Stimulated activated naive B cell treated with anti-CD40 and anti-IgM and Interleukin-4, amounts not matched to agents 10 μg/mL and 1 μg/mL and 100 μg/mL, for 72 hours (primary cell): ENCODE measurements around the gene KIR2DL1.
"Not testable (repeated sequence)": the region's sequence is repeated elsewhere in the genome, so short reads cannot be mapped to it uniquely, and the experiment has no call there.

ENCODE experiments used
- ATAC-seq, 2 donors: fragments of 150-1000 bp; cut with Tn5 transposase; replicated peaks; 2 replicates each; pipeline ENCODE4 v1.10.0; 2021; ENCODE audit warnings: moderate library complexity in 1 of 2
- DNase-seq: peaks from one replicate; pipeline ENCODE4 v3.0.0; 2021
- H3K27ac Mint-ChIP-seq: one replicate; pipeline ENCODE4 v1.8.0; 2022; ENCODE audit warnings: mild to moderate bottlenecking, mixed read lengths
- H3K27me3 Mint-ChIP-seq, 2 donors: one replicate each; pipeline ENCODE4 v1.8.0; 2022; ENCODE audit warnings: mixed read lengths in 2 of 2
- H3K36me3 Mint-ChIP-seq, 2 donors: one replicate each; pipeline ENCODE4 v1.8.0; 2022; ENCODE audit warnings: mixed read lengths in 2 of 2, mild to moderate bottlenecking in 1 of 2
- H3K4me1 Mint-ChIP-seq, 2 donors: one replicate each; pipeline ENCODE4 v1.8.0; 2022; ENCODE audit warnings: mixed read lengths in 2 of 2, mild to moderate bottlenecking in 1 of 2
- H3K4me3 Mint-ChIP-seq, 2 donors: one replicate each; pipeline ENCODE4 v1.8.0; 2022; ENCODE audit warnings: mild to moderate bottlenecking in 2 of 2, mixed read lengths in 2 of 2, moderate library complexity in 1 of 2
- H3K9me3 Mint-ChIP-seq, 2 donors: one replicate each; pipeline ENCODE4 v1.8.0; 2022; ENCODE audit warnings: mixed read lengths in 2 of 2, mild to moderate bottlenecking in 1 of 2

KIR2DL1 gene

GRCh38 chr19:54769646-54770045, at the start of gene KIR2DL1:
Gene KIR2DL1 (plus strand): TSS chr19:54769793. CDS start chr19:54769851, 58 bp downstream.
- ATAC-seq, H3K36me3 Mint-ChIP-seq, H3K4me3 Mint-ChIP-seq, H3K4me1 Mint-ChIP-seq, H3K27ac Mint-ChIP-seq, DNase-seq, H3K9me3 Mint-ChIP-seq: not testable (repeated sequence)
- H3K27me3 Mint-ChIP-seq, result peaks cover 15 to 20% of the 10 kb centered on the region in 2 donors

- Mint-ChIP-seq H3K4me1 (no peaks in the 10 kb centered on the region), H3K27ac (no peak within 1 kb of the TSS), H3K27me3 (peaks cover 17 to 18% of the 10 kb centered on the region in 2 donors), H3K9me3 (peaks cover 13 to 22% of the 10 kb centered on the region in 2 donors), H3K36me3 (no peaks in the 10 kb centered on the region), H3K4me3 (no peak within 1 kb of the TSS)
- ATAC-seq, result no peak
- no peak for DNase-seq
Measured at GRCh38 chr19:54724142-54724541, 45.5 kb upstream of the KIR2DL1 start, which contains the start of gene KIR3DL3. Gene KIR3DL3 (plus strand): TSS chr19:54724442. CDS start chr19:54724497, 55 bp downstream.

- Mint-ChIP-seq H3K27ac (no peak overlapping the region), H3K36me3 (no peaks in the 10 kb centered on the region), H3K27me3 (peaks cover 18 to 20% of the 10 kb centered on the region in 2 donors), H3K9me3 (peaks cover 9 to 19% of the 10 kb centered on the region in 2 donors), H3K4me1 (no peaks in the 10 kb centered on the region), H3K4me3 (no peak overlapping the region)
- ATAC-seq (no peak), DNase-seq (no peak)
Measured at GRCh38 chr19:54724644-54725043, 44.9 kb upstream of the KIR2DL1 start.

GRCh38 chr19:54725321-54725720, 44.3 kb upstream of the KIR2DL1 start:
- Mint-ChIP-seq H3K9me3 (peaks cover 6 to 13% of the 10 kb centered on the region in 2 donors), H3K4me3 (no peak overlapping the region), H3K36me3 (no peaks in the 10 kb centered on the region), H3K27me3 (peaks cover 18 to 20% of the 10 kb centered on the region in 2 donors), H3K27ac (no peak overlapping the region), H3K4me1 (no peaks in the 10 kb centered on the region)
- DNase-seq (no peak), ATAC-seq (no peak)

- H3K4me3 Mint-ChIP-seq, result no peak overlapping the region
- no peak overlapping the region for H3K27ac Mint-ChIP-seq
- H3K4me1 Mint-ChIP-seq, result no peaks in the 10 kb centered on the region
- no peaks in the 10 kb centered on the region for H3K36me3 Mint-ChIP-seq
- DNase-seq, result no peak
- peaks cover 29 to 31% of the 10 kb centered on the region in 2 donors for H3K27me3 Mint-ChIP-seq
- ATAC-seq, result no peak
- peaks cover 3% of the 10 kb centered on the region in 2 donors for H3K9me3 Mint-ChIP-seq
Measured at GRCh38 chr19:54727562-54727961, 42.0 kb upstream of the KIR2DL1 start.

- DNase-seq (no peak), ATAC-seq (no peak)
Measured at GRCh38 chr19:54728167-54728566, 41.4 kb upstream of the KIR2DL1 start.

GRCh38 chr19:54729416-54730188, 40.0 kb upstream of the KIR2DL1 start:
- Mint-ChIP-seq H3K9me3 (peaks cover 3 to 5% of the 10 kb centered on the region in 2 donors), H3K27me3 (peaks cover 39 to 44% of the 10 kb centered on the region in 2 donors), H3K4me3 (no peak overlapping the region), H3K36me3 (no peaks in the 10 kb centered on the region), H3K27ac (no peak overlapping the region), H3K4me1 (no peaks in the 10 kb centered on the region)
- no peak for ATAC-seq
- DNase-seq, result no peak

More at GRCh38 chr19:54728167-54728566, 41.4 kb upstream of the KIR2DL1 start:
- Mint-ChIP-seq H3K27ac (no peak overlapping the region), H3K9me3 (peaks cover 3% of the 10 kb centered on the region in 2 donors), H3K27me3 (peaks cover 32 to 35% of the 10 kb centered on the region in 2 donors), H3K36me3 (no peaks in the 10 kb centered on the region), H3K4me3 (no peak overlapping the region), H3K4me1 (no peaks in the 10 kb centered on the region)

- no peak overlapping the region for H3K27ac Mint-ChIP-seq
- no peak overlapping the region for H3K4me3 Mint-ChIP-seq
- peaks cover 3 to 5% of the 10 kb centered on the region in 2 donors for H3K9me3 Mint-ChIP-seq
- peaks cover 39 to 56% of the 10 kb centered on the region in 2 donors for H3K27me3 Mint-ChIP-seq
- DNase-seq, result no peak
- no peaks in the 10 kb centered on the region for H3K4me1 Mint-ChIP-seq
- H3K36me3 Mint-ChIP-seq, result no peaks in the 10 kb centered on the region
- no peak for ATAC-seq
Measured at GRCh38 chr19:54731191-54731590, 38.4 kb upstream of the KIR2DL1 start.

GRCh38 chr19:54738306-54738705, 31.3 kb upstream of the KIR2DL1 start, which contains the start of gene KIR2DL3:
Gene KIR2DL3 (plus strand): TSS chr19:54738513. CDS start chr19:54738546, 33 bp downstream.
- H3K36me3 Mint-ChIP-seq, H3K4me1 Mint-ChIP-seq, H3K9me3 Mint-ChIP-seq, H3K27ac Mint-ChIP-seq, ATAC-seq, H3K4me3 Mint-ChIP-seq, DNase-seq: not testable (repeated sequence)
- peaks cover 17 to 37% of the 10 kb centered on the region in 2 donors for H3K27me3 Mint-ChIP-seq

GRCh38 chr19:54738715-54739114, 30.9 kb upstream of the KIR2DL1 start:
- Mint-ChIP-seq H3K4me1 (no peaks in the 10 kb centered on the region), H3K36me3 (no peaks in the 10 kb centered on the region), H3K4me3 (no peak overlapping the region), H3K9me3 (peaks cover 0 to 2% of the 10 kb centered on the region in 2 donors), H3K27ac (no peak overlapping the region), H3K27me3 (peaks cover 15 to 38% of the 10 kb centered on the region in 2 donors)
- ATAC-seq, result no peak
- DNase-seq, result no peak

GRCh38 chr19:54739587-54740497, 29.8 kb upstream of the KIR2DL1 start:
- Mint-ChIP-seq H3K4me1 (no peaks in the 10 kb centered on the region), H3K27ac (no peak overlapping the region), H3K27me3 (peaks cover 14 to 30% of the 10 kb centered on the region in 2 donors)

GRCh38 chr19:54741950-54742349, 27.6 kb upstream of the KIR2DL1 start:
- not testable (repeated sequence) for H3K4me1 Mint-ChIP-seq, H3K27ac Mint-ChIP-seq, ATAC-seq, H3K36me3 Mint-ChIP-seq, H3K9me3 Mint-ChIP-seq, DNase-seq, H3K4me3 Mint-ChIP-seq
- H3K27me3 Mint-ChIP-seq, result peaks cover 12 to 14% of the 10 kb centered on the region in 2 donors

More at GRCh38 chr19:54739587-54740497, 29.8 kb upstream of the KIR2DL1 start:
- ATAC-seq (no peak), DNase-seq (no peak)
- Mint-ChIP-seq H3K4me3 (no peak overlapping the region), H3K36me3 (no peaks in the 10 kb centered on the region), H3K9me3 (no peaks in the 10 kb centered on the region)

GRCh38 chr19:54744080-54744479, 25.5 kb upstream of the KIR2DL1 start:
- H3K4me3 Mint-ChIP-seq, H3K27ac Mint-ChIP-seq, ATAC-seq, H3K9me3 Mint-ChIP-seq, H3K36me3 Mint-ChIP-seq, H3K4me1 Mint-ChIP-seq, DNase-seq: not testable (repeated sequence)
- peaks cover 17 to 27% of the 10 kb centered on the region in 2 donors for H3K27me3 Mint-ChIP-seq

- H3K36me3 Mint-ChIP-seq, DNase-seq, H3K4me1 Mint-ChIP-seq, ATAC-seq, H3K27ac Mint-ChIP-seq, H3K4me3 Mint-ChIP-seq, H3K9me3 Mint-ChIP-seq: not testable (repeated sequence)
- peaks cover 7 to 35% of the 10 kb centered on the region in 2 donors for H3K27me3 Mint-ChIP-seq
Measured at GRCh38 chr19:54747614-54748322, 21.8 kb upstream of the KIR2DL1 start.
